Vagina (tissue), 2 donors: ENCODE measurements around the gene SLC37A1. TPM values are rescaled to one million over a fixed set of nuclear protein-coding genes. Genes with fewer than 3 reads are reported as not detected.

Experiments used
- DNase-seq, 2 donors: peaks; one replicate each; pipeline ENCODE4 v3.0.0-alpha.2; 2017; ENCODE audit errors: extremely low spot score in 2 of 2
- H3K27ac ChIP-seq: fragments of 200-600 bp; sonication (generic); one replicate; pipeline ENCODE4 v1.5.1; 2019
- H3K27me3 ChIP-seq: fragments of 200-600 bp; sonication (generic); one replicate; pipeline ENCODE4 v1.5.1; 2019
- H3K36me3 ChIP-seq, 2 donors: fragments of 200-600 bp; sonication (generic); one replicate each; pipeline ENCODE4 v1.5.1; 2017 to 2019
- H3K4me1 ChIP-seq: fragments of 200-600 bp; sonication (generic); one replicate; pipeline ENCODE4 v1.5.1; 2019
- H3K4me3 ChIP-seq, 2 donors: fragments of 200-600 bp; sonication (generic); 1 replicate in 1 of 2; 2 replicates in 1 of 2; pipeline ENCODE4 v1.5.1; 2016 to 2019
- H3K9me3 ChIP-seq: fragments of 200-600 bp; sonication (generic); one replicate; pipeline ENCODE4 v1.5.1; 2019
- CTCF ChIP-seq, 3 experiments: fragments of 450-650 bp in 2 of 3; fragments of 200-600 bp in 1 of 3; sonication (generic) in 1 of 3; IDR thresholded peaks; one replicate each; pipeline ENCODE4 v1.5.1; 2017 to 2019; ENCODE audit warnings: antibody characterized with exemption in 3 of 3, mild to moderate bottlenecking in 2 of 3, moderate library complexity in 2 of 3
- POLR2A ChIP-seq, 2 donors: fragments of 450-650 bp; IDR thresholded peaks; one replicate each; pipeline ENCODE4 v1.6.1; 2017; ENCODE audit warnings: antibody characterized with exemption in 2 of 2, mild to moderate bottlenecking in 2 of 2, moderate library complexity in 2 of 2
- POLR2AphosphoS5 ChIP-seq, 2 donors: sonication (generic); formaldehyde crosslinking; IDR thresholded peaks; one replicate each; pipeline ENCODE4 v1.9.0; 2017; ENCODE audit warnings: antibody characterized with exemption in 2 of 2, mild to moderate bottlenecking in 2 of 2, low read depth in 1 of 2; ENCODE audit not compliant: insufficient read depth in 1 of 2
- intact Hi-C: fragments of 100-400 bp; cut with DNase I; formaldehyde crosslinking; loops from one replicate; pipeline ENCODE4 v1.15.1; 2023
- total RNA-seq: library from RNA; depleted of rRNA; stranded (reverse); fragments of >200 nt; gene quantifications from one replicate; pipeline ENCODE4 v1.2.3, GENCODE V29; 2016

SLC37A1 gene
- total RNA-seq, 1 donor from 2014 or later, result 11.8 TPM

- no peaks in the 10 kb centered on the region for H3K9me3 ChIP-seq
- no peaks in the 10 kb centered on the region for H3K36me3 ChIP-seq
- no peaks in the 10 kb centered on the region for H3K4me1 ChIP-seq
- no peak overlapping the region for H3K27ac ChIP-seq
- H3K4me3 ChIP-seq, result no peak overlapping the region
- H3K27me3 ChIP-seq, result no peaks in the 10 kb centered on the region
- no peak for DNase-seq
- TF ChIP-seq POLR2AphosphoS5 (IDR thresholded peaks at IDR 0.05; ENCODE audit: insufficient read depth in 1 of 2, low read depth in 1 of 2) (no peak), CTCF (IDR thresholded peaks at IDR 0.05) (no peak), POLR2A (IDR thresholded peaks at IDR 0.05) (no peak)
- intact Hi-C loops, result no loop called here
Observed at GRCh38 chr21:42608446-42608845, 94.8 kb downstream of the SLC37A1 start.

GRCh38 chr21:42609811-42610210 is 96.2 kb downstream of the SLC37A1 start:
- no peaks in the 10 kb centered on the region for H3K36me3 ChIP-seq
- TF ChIP-seq POLR2A (IDR thresholded peaks at IDR 0.05) (no peak), POLR2AphosphoS5 (IDR thresholded peaks at IDR 0.05; ENCODE audit: insufficient read depth in 1 of 2, low read depth in 1 of 2) (no peak)
- no peak overlapping the region for H3K27ac ChIP-seq
- H3K27me3 ChIP-seq, result no peaks in the 10 kb centered on the region
- intact Hi-C loops, result no loop called here
- DNase-seq, result no peak
- no peak overlapping the region for H3K4me3 ChIP-seq
- no peaks in the 10 kb centered on the region for H3K9me3 ChIP-seq
- H3K4me1 ChIP-seq, result no peaks in the 10 kb centered on the region

GRCh38 chr21:42611852-42612251 is 98.2 kb downstream of the SLC37A1 start:
- no peak overlapping the region for H3K4me3 ChIP-seq
- intact Hi-C loops, result no loop called here
- H3K9me3 ChIP-seq, result no peaks in the 10 kb centered on the region
- H3K27ac ChIP-seq, result no peak overlapping the region
- no peaks in the 10 kb centered on the region for H3K36me3 ChIP-seq
- no peaks in the 10 kb centered on the region for H3K4me1 ChIP-seq
- DNase-seq, result no peak
- TF ChIP-seq POLR2AphosphoS5 (IDR thresholded peaks at IDR 0.05; ENCODE audit: insufficient read depth in 1 of 2, low read depth in 1 of 2), result no peak
- no peak for TF ChIP-seq CTCF (IDR thresholded peaks at IDR 0.05)
- TF ChIP-seq POLR2A (IDR thresholded peaks at IDR 0.05), result no peak
- no peaks in the 10 kb centered on the region for H3K27me3 ChIP-seq

GRCh38 chr21:42612390-42612789 is 98.7 kb downstream of the SLC37A1 start:
- H3K27me3 ChIP-seq, result no peaks in the 10 kb centered on the region
- H3K36me3 ChIP-seq, result no peaks in the 10 kb centered on the region
- intact Hi-C loops, result no loop called here
- no peaks in the 10 kb centered on the region for H3K9me3 ChIP-seq
- H3K4me3 ChIP-seq, result no peak overlapping the region
- H3K27ac ChIP-seq, result no peak overlapping the region
- H3K4me1 ChIP-seq, result no peaks in the 10 kb centered on the region
- DNase-seq, result no peak
- TF ChIP-seq CTCF (IDR thresholded peaks at IDR 0.05), result no peak
- TF ChIP-seq POLR2AphosphoS5 (IDR thresholded peaks at IDR 0.05; ENCODE audit: insufficient read depth in 1 of 2, low read depth in 1 of 2), result no peak
- TF ChIP-seq POLR2A (IDR thresholded peaks at IDR 0.05), result no peak

GRCh38 chr21:42613756-42614155 is 100.1 kb downstream of the SLC37A1 start:
- Histone ChIP-seq H3K27ac (no peak overlapping the region), H3K9me3 (no peaks in the 10 kb centered on the region), H3K4me3 (no peak overlapping the region), H3K36me3 (no peaks in the 10 kb centered on the region), H3K4me1 (no peaks in the 10 kb centered on the region), H3K27me3 (no peaks in the 10 kb centered on the region)
- no peak for DNase-seq
- intact Hi-C loops, result no loop called here
- TF ChIP-seq POLR2AphosphoS5 (IDR thresholded peaks at IDR 0.05; ENCODE audit: insufficient read depth in 1 of 2, low read depth in 1 of 2) (no peak), CTCF (IDR thresholded peaks at IDR 0.05) (no peak)

GRCh38 chr21:42614396-42614795 is 100.7 kb downstream of the SLC37A1 start:
- peak overlapping the region in 1 of 2 donors; percentile 19 for H3K4me3 ChIP-seq

More at GRCh38 chr21:42614396-42614795, 100.7 kb downstream of the SLC37A1 start:
- no peaks in the 10 kb centered on the region for H3K27me3 ChIP-seq
- H3K4me1 ChIP-seq, result no peaks in the 10 kb centered on the region
- intact Hi-C loops, result no loop called here
- DNase-seq, result no peak
- TF ChIP-seq CTCF (IDR thresholded peaks at IDR 0.05) (no peak), POLR2AphosphoS5 (IDR thresholded peaks at IDR 0.05; ENCODE audit: insufficient read depth in 1 of 2, low read depth in 1 of 2) (no peak), POLR2A (IDR thresholded peaks at IDR 0.05) (no peak)
- H3K36me3 ChIP-seq, result no peaks in the 10 kb centered on the region
- H3K27ac ChIP-seq, result no peak overlapping the region
- H3K9me3 ChIP-seq, result no peaks in the 10 kb centered on the region
